DND-41 (cell line): Measurements from ENCODE around the gene TRAPPC5.

Experiments used
- ATAC-seq: fragments of 200-7000 bp; cut with Tn5 transposase; 3 replicates; pipeline ENCODE4 v1.9.1; 2021; ENCODE audit warnings: low read depth; ENCODE audit not compliant: insufficient read depth
- DNase-seq: peaks from one replicate; pipeline ENCODE4 v3.0.0-alpha.2; 2020
- H2AFZ ChIP-seq: 2 replicates; pipeline ENCODE4 v1.6.0; 2012; ENCODE audit warnings: low read depth, low read length
- H3K27ac ChIP-seq: 2 replicates; pipeline ENCODE4 v1.5.1; 2012; ENCODE audit warnings: low read length, inconsistent platforms
- H3K27me3 ChIP-seq: fragments of 200-600 bp; sonication (generic); 2 replicates; pipeline ENCODE4 v1.6.0; 2012; ENCODE audit warnings: low read length, mild to moderate bottlenecking, inconsistent platforms; ENCODE audit not compliant: insufficient read depth, poor library complexity
- H3K36me3 ChIP-seq: 2 replicates; pipeline ENCODE4 v1.5.1; 2012; ENCODE audit warnings: low read length, inconsistent platforms; ENCODE audit not compliant: insufficient read depth
- H3K4me1 ChIP-seq: 2 replicates; pipeline ENCODE4 v1.5.1; 2012; ENCODE audit warnings: mild to moderate bottlenecking, low read length; ENCODE audit not compliant: insufficient read depth
- H3K4me2 ChIP-seq: 2 replicates; pipeline ENCODE4 v1.6.0; 2012; ENCODE audit warnings: mild to moderate bottlenecking, moderate library complexity, low read length, inconsistent platforms; ENCODE audit not compliant: insufficient read depth
- H3K4me3 ChIP-seq, 2 experiments: fragments of 200-600 bp in 1 of 2; shearing (Covaris generic) in 1 of 2; 2 replicates each; pipeline ENCODE4 v1.5.1; 2012 to 2016; ENCODE audit warnings: inconsistent platforms in 2 of 2, low read length in 2 of 2, mild to moderate bottlenecking in 2 of 2, low read depth in 1 of 2, moderate library complexity in 1 of 2
- H3K79me2 ChIP-seq: 2 replicates; pipeline ENCODE4 v1.6.0; 2012; ENCODE audit warnings: low read length, inconsistent platforms; ENCODE audit not compliant: insufficient read depth
- H3K9ac ChIP-seq: 2 replicates; pipeline ENCODE4 v1.6.0; 2012; ENCODE audit warnings: low read depth, mild to moderate bottlenecking, inconsistent platforms, low read length, moderate library complexity
- H3K9me3 ChIP-seq: 2 replicates; pipeline ENCODE4 v1.5.1; 2012; ENCODE audit warnings: low read length, moderate library complexity, mild to moderate bottlenecking, inconsistent platforms; ENCODE audit not compliant: insufficient read depth, severe bottlenecking
- H4K20me1 ChIP-seq: 2 replicates; pipeline ENCODE4 v1.6.0; 2012; ENCODE audit warnings: low read length; ENCODE audit not compliant: insufficient read depth
- EZH2 ChIP-seq: IDR thresholded peaks from 3 replicates; pipeline ENCODE4 v1.6.1; 2012; ENCODE audit warnings: borderline replicate concordance, low read depth, mild to moderate bottlenecking, moderate library complexity, low read length, inconsistent platforms; ENCODE audit not compliant: severe bottlenecking
- TF ChIP-seq, protein P1 (sequence below): IDR thresholded peaks from 2 replicates; pipeline ENCODE4 v1.5.1; 2012; ENCODE audit warnings: borderline replicate concordance, low read length, moderate library complexity, mild to moderate bottlenecking; ENCODE audit not compliant: poor library complexity, severe bottlenecking; ENCODE audit errors: extremely low read depth

TRAPPC5 gene

DNA sequence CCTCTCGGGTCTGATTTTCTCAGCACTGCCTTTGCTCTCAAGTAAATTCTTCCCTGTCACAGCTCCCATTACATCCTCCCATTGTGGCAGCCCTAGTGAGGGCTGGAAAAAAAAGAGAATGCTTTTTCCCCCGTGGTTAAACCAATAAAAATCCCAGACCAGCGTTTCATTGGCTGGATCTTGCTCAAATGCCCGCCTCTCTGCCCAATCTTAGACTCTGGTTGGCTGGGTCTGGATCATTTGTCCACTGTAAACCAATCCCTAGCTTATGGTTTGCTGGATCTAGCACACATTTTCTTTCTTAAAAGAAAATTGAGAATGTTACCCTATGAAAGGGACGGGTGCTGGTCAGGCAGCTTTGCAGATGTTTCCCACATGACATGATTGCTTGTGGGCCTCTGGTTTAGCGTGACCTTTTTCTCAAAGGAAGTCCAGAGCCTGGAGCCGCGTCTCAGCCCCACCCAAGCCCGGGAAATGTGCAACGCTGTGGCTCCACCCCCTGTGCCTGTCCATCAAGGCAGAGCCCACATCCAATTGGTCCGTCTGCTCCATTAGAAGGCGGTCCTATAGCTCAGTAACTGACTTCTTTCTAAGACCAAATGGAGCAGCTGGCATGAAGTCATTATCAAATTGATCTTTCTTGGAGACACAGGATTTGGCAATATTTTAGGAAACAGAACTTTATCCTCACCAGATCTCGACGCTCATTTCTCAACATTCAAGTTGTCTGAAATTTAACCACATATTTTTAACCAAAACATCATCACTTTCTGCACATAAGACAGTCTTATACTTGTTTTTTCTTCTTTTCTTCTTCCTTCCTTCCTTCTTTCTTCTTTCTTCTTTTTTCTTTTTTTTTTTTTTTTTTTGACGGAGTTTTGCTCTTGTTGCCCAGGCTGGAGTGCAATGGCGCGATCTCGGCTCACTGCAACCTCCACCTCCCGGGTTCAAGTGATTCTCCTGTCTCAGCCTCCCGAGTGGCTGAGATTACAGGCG lies 6.3 kb upstream of the TRAPPC5 start:
- peak; percentile 70 for DNase-seq
- Histone ChIP-seq H4K20me1 (no peaks in the 10 kb centered on the region), H3K27me3 (no peaks in the 10 kb centered on the region), H3K79me2 (no peaks in the 10 kb centered on the region), H3K9me3 (no peaks in the 10 kb centered on the region), H3K9ac (no peak overlapping the region), H3K4me1 (peaks cover 18% of the 10 kb centered on the region), H2AFZ (no peak overlapping the region), H3K4me2 (no peak overlapping the region), H3K4me3 (no peak overlapping the region), H3K27ac (no peak overlapping the region), H3K36me3 (no peaks in the 10 kb centered on the region)
- peak; percentile 80 for ATAC-seq
- TF ChIP-seq, protein P1, sequence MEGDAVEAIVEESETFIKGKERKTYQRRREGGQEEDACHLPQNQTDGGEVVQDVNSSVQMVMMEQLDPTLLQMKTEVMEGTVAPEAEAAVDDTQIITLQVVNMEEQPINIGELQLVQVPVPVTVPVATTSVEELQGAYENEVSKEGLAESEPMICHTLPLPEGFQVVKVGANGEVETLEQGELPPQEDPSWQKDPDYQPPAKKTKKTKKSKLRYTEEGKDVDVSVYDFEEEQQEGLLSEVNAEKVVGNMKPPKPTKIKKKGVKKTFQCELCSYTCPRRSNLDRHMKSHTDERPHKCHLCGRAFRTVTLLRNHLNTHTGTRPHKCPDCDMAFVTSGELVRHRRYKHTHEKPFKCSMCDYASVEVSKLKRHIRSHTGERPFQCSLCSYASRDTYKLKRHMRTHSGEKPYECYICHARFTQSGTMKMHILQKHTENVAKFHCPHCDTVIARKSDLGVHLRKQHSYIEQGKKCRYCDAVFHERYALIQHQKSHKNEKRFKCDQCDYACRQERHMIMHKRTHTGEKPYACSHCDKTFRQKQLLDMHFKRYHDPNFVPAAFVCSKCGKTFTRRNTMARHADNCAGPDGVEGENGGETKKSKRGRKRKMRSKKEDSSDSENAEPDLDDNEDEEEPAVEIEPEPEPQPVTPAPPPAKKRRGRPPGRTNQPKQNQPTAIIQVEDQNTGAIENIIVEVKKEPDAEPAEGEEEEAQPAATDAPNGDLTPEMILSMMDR, result no peak
- TF ChIP-seq EZH2, result no peak

DNA sequence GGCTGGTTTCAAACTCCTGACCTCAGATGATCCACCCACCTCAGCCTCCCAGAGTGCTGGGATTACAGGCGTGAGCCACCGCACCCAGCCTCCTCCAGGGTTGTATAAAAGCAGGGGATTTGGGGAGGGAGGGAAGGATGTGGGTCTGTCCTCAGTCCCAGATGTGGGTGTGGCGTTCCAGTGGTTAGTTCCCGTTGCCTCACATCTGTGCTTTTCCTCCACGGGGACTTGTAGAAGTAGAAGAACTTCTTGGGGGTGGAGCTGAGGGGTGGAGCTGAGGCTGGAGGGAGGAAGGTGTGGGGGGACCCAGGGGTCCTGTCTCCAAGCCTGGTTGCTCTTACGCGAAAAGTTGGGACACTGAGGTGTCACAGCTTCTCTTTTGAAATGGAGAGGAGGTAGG lies 4.3 kb upstream of the TRAPPC5 start:
- peaks cover 7% of the 10 kb centered on the region for H3K79me2 ChIP-seq
- H3K9me3 ChIP-seq, result no peaks in the 10 kb centered on the region
- no peak for ATAC-seq
- no peaks in the 10 kb centered on the region for H3K27me3 ChIP-seq
- no peak overlapping the region for H2AFZ ChIP-seq
- H3K4me2 ChIP-seq, result no peak overlapping the region
- H3K9ac ChIP-seq, result no peak overlapping the region
- no peaks in the 10 kb centered on the region; the same call in 1 of the 2 replicates for H3K36me3 ChIP-seq
- H3K4me1 ChIP-seq, result peaks cover 29% of the 10 kb centered on the region
- no peaks in the 10 kb centered on the region for H4K20me1 ChIP-seq
- H3K4me3 ChIP-seq, result no peak overlapping the region
- H3K27ac ChIP-seq, result no peak overlapping the region
- no peak for DNase-seq
- TF ChIP-seq EZH2, result no peak
- TF ChIP-seq, protein P1, result no peak

DNA sequence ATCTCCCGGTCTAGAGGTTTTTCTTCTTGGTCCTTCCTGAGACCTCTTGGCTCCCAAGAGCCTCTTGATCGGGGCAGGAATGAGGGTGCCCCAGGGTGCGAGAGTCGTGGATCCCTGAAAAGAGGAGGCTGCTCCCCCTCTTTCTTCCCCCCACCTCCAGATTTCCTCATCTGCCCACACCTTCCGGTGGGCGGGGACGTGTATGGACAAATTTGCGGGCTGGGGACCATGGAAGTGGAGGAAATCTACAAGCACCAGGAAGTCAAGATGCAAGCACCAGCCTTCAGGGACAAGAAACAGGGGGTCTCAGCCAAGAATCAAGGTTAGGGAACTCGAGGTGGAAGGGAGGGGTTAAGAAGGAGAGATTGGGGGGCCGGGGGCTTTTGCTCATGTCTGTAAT lies 3.8 kb upstream of the TRAPPC5 start, which contains the start of gene MCEMP1:
TSS of gene MCEMP1 (plus strand) at position 237 of the 400 bp plus-strand sequence. CDS start at position 268, 31 bp downstream.
- Histone ChIP-seq H3K36me3 (peaks cover 2% of the 10 kb centered on the region; the same call in 1 of the 2 replicates), H3K27ac (no peak within 1 kb of the TSS), H3K4me1 (peaks cover 34% of the 10 kb centered on the region), H4K20me1 (peaks cover 4% of the 10 kb centered on the region; the same call in 1 of the 2 replicates), H3K9me3 (no peaks in the 10 kb centered on the region), H3K4me2 (no peak within 1 kb of the TSS), H3K9ac (no peak within 1 kb of the TSS), H3K4me3 (no peak within 1 kb of the TSS), H3K79me2 (peaks cover 12% of the 10 kb centered on the region), H3K27me3 (no peaks in the 10 kb centered on the region), H2AFZ (no peak within 1 kb of the TSS)
- no peak for TF ChIP-seq EZH2
- DNase-seq (no peak), ATAC-seq (no peak)

DNA sequence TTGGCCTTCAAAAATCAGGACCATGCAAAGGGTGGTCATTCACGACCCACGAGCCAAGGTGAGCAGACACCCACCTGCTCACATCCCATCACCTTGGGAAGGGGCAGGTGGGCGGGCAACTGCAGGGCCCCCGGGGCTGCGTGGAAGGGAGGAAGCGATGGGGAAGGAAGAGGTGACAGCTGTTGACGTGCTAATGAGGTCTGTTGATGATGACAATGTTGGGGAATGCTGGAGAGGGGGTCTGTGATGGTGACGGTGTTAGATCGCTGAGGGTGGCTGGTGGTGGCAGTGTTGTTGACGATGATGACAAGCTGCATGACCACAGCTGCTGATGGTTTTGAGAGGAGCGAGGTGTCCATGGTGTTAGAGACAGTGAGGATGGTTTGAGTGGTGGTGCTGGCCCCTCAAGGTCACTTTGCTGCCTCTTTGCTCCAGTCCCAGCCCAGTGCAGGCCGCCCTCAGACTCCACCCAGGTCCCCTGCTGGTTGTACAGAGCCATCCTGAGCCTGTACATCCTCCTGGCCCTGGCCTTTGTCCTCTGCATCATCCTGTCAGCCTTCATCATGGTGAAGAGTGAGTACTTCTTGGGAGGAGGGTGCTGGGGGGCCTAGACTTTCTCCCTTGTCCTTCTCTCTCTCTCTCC lies 2.8 kb upstream of the TRAPPC5 start:
- Histone ChIP-seq H3K4me1 (peaks cover 42% of the 10 kb centered on the region), H3K36me3 (peaks cover 11% of the 10 kb centered on the region), H4K20me1 (peaks cover 14% of the 10 kb centered on the region), H2AFZ (no peak overlapping the region), H3K27me3 (no peaks in the 10 kb centered on the region), H3K9ac (no peak overlapping the region), H3K27ac (no peak overlapping the region), H3K4me2 (no peak overlapping the region), H3K9me3 (no peaks in the 10 kb centered on the region), H3K4me3 (no peak overlapping the region), H3K79me2 (peaks cover 21% of the 10 kb centered on the region)
- DNase-seq, result no peak
- no peak for TF ChIP-seq EZH2
- TF ChIP-seq, protein P1, result no peak
- no peak for ATAC-seq
